AG09309 (cell line): Measurements from ENCODE around the gene LRRC8D.

Experiments
- DNase-seq: peaks from one replicate; pipeline ENCODE4 v3.0.0-alpha.2; 2010; ENCODE audit warnings: low read depth
- H3K4me3 ChIP-seq: 2 replicates; pipeline ENCODE4 v1.5.1; 2011; ENCODE audit warnings: mild to moderate bottlenecking, low read depth, low read length, moderate library complexity; ENCODE audit not compliant: control insufficient read depth
- TF ChIP-seq, protein P1 (sequence below): IDR thresholded peaks from 2 replicates; pipeline ENCODE4 v1.5.1; 2011; ENCODE audit warnings: mild to moderate bottlenecking, low read depth, low read length, inconsistent platforms; ENCODE audit not compliant: insufficient read depth, control insufficient read depth; ENCODE audit errors: missing control alignments

LRRC8D gene

DNA sequence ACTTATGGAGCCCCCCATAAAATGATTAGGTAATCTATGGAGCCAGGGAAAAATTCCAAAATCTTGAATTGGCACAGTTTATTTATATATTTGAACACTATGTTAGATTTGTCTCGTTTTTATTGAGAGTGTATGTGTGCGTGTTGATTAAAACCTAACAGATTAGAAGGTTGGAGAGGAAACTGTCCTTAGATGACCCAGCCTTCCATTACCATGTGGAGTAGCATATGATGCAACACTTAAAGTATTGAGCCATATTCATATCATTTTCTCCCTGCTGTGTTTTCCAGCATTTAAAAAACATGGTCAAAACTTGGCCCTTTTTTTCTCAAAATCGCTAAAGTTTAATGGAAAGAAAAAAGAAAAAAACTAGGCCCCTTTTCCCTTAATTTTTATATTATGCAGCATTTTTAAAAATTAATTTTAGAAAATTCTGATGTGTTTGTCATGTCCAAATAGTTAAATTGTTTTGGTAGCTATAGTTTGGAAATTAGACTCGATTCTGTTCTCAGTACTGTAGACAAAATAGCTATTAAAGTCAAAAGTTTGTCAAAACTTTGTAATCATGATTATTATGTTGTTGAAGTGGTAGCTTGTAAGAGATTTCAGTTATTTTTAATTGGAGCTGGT lies 2.3 kb downstream of the LRRC8D start:
- no peak overlapping the region for H3K4me3 ChIP-seq
- TF ChIP-seq, protein P1, sequence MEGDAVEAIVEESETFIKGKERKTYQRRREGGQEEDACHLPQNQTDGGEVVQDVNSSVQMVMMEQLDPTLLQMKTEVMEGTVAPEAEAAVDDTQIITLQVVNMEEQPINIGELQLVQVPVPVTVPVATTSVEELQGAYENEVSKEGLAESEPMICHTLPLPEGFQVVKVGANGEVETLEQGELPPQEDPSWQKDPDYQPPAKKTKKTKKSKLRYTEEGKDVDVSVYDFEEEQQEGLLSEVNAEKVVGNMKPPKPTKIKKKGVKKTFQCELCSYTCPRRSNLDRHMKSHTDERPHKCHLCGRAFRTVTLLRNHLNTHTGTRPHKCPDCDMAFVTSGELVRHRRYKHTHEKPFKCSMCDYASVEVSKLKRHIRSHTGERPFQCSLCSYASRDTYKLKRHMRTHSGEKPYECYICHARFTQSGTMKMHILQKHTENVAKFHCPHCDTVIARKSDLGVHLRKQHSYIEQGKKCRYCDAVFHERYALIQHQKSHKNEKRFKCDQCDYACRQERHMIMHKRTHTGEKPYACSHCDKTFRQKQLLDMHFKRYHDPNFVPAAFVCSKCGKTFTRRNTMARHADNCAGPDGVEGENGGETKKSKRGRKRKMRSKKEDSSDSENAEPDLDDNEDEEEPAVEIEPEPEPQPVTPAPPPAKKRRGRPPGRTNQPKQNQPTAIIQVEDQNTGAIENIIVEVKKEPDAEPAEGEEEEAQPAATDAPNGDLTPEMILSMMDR = no peak
- DNase-seq = no peak

DNA sequence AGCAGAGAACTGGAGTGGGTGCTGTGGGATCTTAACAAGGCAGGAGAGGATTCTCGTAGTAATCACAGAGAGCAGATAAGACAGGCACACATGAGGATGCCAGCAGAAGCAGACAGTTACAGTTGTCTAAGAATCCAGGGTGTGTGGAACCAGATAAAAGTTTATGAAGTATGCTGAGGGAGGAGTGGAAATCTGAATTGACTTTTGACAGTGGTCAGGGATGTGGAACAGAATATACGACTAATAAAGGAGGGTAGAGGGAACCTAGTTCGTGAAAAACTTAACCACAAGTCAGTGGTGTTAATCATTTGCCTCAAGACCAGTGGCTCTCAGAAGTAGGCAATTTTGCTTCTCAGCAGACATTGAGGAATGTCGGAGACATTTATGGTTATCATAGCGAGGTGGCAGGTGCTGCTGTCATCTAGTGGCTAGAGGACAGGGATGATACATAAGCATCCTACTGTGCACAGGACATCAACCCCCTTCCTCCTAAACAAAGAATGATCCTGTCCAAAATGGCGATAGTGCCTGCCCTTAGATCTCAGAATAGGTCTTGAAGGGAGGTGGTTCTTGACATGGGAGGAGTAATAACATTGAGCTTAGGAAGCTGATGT lies 3.0 kb downstream of the LRRC8D start:
- H3K4me3 ChIP-seq = no peak overlapping the region
- TF ChIP-seq, protein P1 = no peak
- no peak for DNase-seq

DNA sequence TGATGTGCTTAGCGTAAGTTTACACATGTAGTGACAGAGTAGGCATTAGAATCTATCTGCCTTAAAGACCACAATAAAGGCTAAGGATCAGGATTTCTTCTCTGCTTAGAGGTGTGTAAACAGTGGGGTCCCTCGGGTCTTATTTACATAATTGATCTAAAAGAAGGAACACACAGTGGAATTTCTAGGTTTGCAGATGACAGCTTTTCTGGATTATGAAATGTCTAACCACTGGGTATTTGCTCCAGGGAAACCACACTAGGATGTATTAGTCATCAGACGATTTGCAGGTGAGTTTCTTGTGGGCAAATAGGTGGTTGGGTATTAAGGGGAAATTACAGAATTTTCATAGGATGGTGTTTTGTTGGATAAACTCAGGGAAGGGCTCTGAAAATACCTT lies 5.8 kb downstream of the LRRC8D start:
- H3K4me3 ChIP-seq = no peak overlapping the region
- TF ChIP-seq, protein P1 = no peak
- DNase-seq = no peak

DNA sequence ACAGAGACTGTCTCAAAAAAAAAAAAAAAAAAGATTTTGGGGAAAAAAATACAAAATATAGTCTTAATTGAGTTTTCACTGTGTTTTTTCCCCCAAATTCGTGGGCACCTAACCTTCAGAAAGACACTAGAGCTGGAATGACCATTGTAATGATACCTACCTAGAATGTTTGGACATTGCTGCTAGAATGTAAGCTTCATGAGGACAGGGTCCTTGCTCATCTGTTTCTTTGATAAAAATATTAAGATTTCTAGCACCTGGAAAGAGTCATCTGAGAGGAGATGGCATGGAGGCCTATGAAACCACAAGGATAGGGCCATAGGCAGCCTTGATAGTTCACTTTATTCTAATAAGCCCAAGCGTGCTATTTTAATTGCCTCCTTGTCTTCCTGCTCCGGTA lies 6.5 kb downstream of the LRRC8D start:
- TF ChIP-seq, protein P1 = no peak
- DNase-seq = no peak
- H3K4me3 ChIP-seq = no peak overlapping the region

DNA sequence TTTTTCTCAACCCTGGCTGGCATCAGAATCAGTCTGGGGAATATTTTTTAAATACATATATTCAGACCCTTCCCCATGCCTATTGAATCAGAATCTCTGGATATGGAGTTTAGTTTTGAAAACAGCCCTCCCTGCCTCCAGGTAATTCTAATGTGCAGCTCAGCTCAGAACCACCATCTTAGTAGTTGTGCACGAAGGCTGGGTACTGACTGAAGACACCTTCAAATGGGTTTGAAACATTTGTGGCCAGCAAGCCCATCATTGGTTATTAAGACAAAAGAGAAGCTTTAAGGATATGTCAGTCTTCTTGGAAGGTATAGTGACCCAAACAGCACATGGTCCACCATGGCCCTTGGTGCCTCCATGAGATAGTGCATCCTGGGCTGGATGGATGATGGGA lies 7.1 kb downstream of the LRRC8D start:
- H3K4me3 ChIP-seq = no peak overlapping the region
- TF ChIP-seq, protein P1 = no peak
- no peak for DNase-seq

DNA sequence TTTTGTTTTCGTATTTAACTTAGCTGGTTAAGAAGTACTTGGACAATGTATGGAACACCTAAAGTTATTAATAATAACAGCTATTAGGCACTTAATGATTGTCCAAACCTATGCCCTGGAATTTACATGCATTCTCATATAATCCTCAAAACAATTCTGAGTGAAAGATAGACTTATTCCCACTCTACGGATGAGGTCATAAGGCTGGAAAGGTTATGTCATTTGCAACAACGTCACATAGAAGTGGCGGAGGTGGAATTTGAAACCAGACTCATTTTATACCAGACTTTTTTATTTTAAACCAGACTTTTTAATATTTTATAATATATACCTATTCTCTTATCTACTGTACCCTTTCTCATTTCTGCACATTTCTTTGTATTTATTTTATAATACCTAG lies 8.4 kb downstream of the LRRC8D start:
- no peak overlapping the region for H3K4me3 ChIP-seq
- no peak for DNase-seq
- TF ChIP-seq, protein P1 = no peak

DNA sequence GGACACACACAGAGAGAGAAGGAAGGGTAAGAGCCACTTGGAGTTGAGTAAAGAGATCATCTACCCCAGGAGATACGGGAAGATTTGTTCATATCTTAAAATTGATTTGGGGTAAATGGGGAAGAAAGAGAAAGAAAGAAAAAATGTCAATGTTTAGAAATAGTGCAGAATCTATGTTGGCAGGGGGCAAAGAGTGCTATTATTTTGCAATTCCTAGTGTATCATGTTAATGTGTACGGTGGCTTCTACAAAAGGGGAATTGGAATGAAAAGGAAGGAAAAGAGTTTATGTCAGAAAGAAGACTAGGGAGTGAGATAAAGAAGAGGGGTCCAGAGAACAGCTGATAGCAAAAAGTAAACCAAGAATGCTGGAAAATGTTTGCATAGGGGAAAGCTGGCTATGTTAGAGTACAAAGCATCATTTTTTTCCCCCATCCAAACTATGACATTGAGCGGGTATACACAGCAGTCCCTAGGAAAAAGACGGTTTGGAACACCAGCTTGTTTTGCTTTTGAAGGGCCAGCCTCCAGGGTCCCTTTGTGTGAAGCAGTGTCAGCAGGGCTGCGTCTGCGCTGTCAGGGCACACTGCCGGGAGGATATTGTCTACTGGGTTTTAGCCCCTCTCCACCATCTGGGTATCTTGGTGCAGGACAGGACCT lies 10.8 kb downstream of the LRRC8D start:
- no peak for DNase-seq
- no peak overlapping the region for H3K4me3 ChIP-seq
- TF ChIP-seq, protein P1 = no peak
